Osteoblast (primary cell): ENCODE measurements around the gene ONECUT2. TPM values are rescaled to one million over a fixed set of nuclear protein-coding genes. Genes with fewer than 3 reads are reported as not detected.

Source experiments
- DNase-seq: peaks from one replicate; pipeline ENCODE4 v3.0.0; 2011; ENCODE audit warnings: low spot score, mixed read lengths; ENCODE audit not compliant: insufficient read length; ENCODE audit errors: missing footprints
- H2AFZ ChIP-seq: 2 replicates; pipeline ENCODE4 v1.6.0; 2011; ENCODE audit warnings: mild to moderate bottlenecking, low read length
- H3K27ac ChIP-seq: 2 replicates; pipeline ENCODE4 v1.5.1; 2011; ENCODE audit warnings: mild to moderate bottlenecking, low read depth, low read length, moderate library complexity
- H3K27me3 ChIP-seq: 2 replicates; pipeline ENCODE4 v1.6.0; 2012; ENCODE audit warnings: mild to moderate bottlenecking, control low read depth, inconsistent platforms, low read length, moderate library complexity; ENCODE audit not compliant: insufficient read depth
- H3K36me3 ChIP-seq: 2 replicates; pipeline ENCODE4 v1.5.1; 2011; ENCODE audit warnings: mild to moderate bottlenecking, low read length, control low read depth, moderate library complexity; ENCODE audit not compliant: insufficient read depth
- H3K4me1 ChIP-seq: 2 replicates; pipeline ENCODE4 v1.5.1; 2011; ENCODE audit warnings: mild to moderate bottlenecking, low read length, control low read depth, moderate library complexity; ENCODE audit not compliant: insufficient read depth
- H3K4me2 ChIP-seq: 2 replicates; pipeline ENCODE4 v1.6.0; 2011; ENCODE audit warnings: mild to moderate bottlenecking, low read length; ENCODE audit not compliant: insufficient read depth
- H3K4me3 ChIP-seq: fragments of 200-600 bp; sonication (generic); 3 replicates; pipeline ENCODE4 v1.5.1; 2012; ENCODE audit warnings: mild to moderate bottlenecking, low read length, inconsistent platforms; ENCODE audit not compliant: insufficient read depth
- H3K79me2 ChIP-seq: 2 replicates; pipeline ENCODE4 v1.6.0; 2012; ENCODE audit warnings: mild to moderate bottlenecking, low read length, control low read depth, inconsistent platforms; ENCODE audit not compliant: insufficient read depth
- H3K9me3 ChIP-seq: 2 replicates; pipeline ENCODE4 v1.5.1; 2011; ENCODE audit warnings: low read depth, low read length, control low read depth
- H4K20me1 ChIP-seq: 2 replicates; pipeline ENCODE4 v1.6.0; 2012; ENCODE audit warnings: mild to moderate bottlenecking, low read length, control low read depth; ENCODE audit not compliant: insufficient read depth
- total RNA-seq: library from RNA; depleted of rRNA; stranded (reverse); fragments of >200 nt; gene quantifications from 2 replicates; pipeline ENCODE4 v1.2.3, GENCODE V29; 2012
- TF ChIP-seq, protein P1 (sequence below): IDR thresholded peaks from 2 replicates; pipeline ENCODE4 v1.5.1; 2011; ENCODE audit warnings: mild to moderate bottlenecking, low read depth, low read length, moderate library complexity; ENCODE audit errors: extremely low read depth

Gene ONECUT2
- total RNA-seq, 1 donor, result under 0.01 TPM

DNA sequence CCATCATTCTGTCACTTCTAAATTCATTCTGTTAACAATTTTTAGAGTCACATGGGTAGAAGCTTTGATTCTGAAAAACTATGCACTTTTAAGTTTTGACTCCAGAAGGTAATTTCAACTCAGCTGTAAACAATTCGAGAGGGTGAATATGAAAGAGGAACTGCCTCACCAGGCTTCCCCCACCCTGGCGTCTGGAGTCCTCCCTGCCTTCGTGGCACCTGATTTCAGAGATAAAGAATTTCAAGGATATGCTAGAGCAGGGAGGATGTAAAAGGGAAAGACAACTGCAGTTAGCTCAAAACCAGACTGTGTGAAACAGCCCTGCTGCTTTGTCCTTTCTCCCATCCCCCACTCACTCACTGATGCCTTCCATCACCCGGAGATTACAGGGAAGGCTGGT, 40.7 kb downstream of the ONECUT2 start:
- no peaks in the 10 kb centered on the region for H3K9me3 ChIP-seq
- no peaks in the 10 kb centered on the region for H3K79me2 ChIP-seq
- H3K4me3 ChIP-seq, result no peak overlapping the region
- no peak overlapping the region for H3K4me2 ChIP-seq
- H2AFZ ChIP-seq, result no peak overlapping the region
- H3K27ac ChIP-seq, result no peak overlapping the region
- DNase-seq, result no peak
- TF ChIP-seq, protein P1, sequence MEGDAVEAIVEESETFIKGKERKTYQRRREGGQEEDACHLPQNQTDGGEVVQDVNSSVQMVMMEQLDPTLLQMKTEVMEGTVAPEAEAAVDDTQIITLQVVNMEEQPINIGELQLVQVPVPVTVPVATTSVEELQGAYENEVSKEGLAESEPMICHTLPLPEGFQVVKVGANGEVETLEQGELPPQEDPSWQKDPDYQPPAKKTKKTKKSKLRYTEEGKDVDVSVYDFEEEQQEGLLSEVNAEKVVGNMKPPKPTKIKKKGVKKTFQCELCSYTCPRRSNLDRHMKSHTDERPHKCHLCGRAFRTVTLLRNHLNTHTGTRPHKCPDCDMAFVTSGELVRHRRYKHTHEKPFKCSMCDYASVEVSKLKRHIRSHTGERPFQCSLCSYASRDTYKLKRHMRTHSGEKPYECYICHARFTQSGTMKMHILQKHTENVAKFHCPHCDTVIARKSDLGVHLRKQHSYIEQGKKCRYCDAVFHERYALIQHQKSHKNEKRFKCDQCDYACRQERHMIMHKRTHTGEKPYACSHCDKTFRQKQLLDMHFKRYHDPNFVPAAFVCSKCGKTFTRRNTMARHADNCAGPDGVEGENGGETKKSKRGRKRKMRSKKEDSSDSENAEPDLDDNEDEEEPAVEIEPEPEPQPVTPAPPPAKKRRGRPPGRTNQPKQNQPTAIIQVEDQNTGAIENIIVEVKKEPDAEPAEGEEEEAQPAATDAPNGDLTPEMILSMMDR, result no peak
- no peaks in the 10 kb centered on the region for H3K4me1 ChIP-seq
- H3K27me3 ChIP-seq, result peaks cover 9% of the 10 kb centered on the region
- H4K20me1 ChIP-seq, result no peaks in the 10 kb centered on the region
- no peaks in the 10 kb centered on the region for H3K36me3 ChIP-seq

DNA sequence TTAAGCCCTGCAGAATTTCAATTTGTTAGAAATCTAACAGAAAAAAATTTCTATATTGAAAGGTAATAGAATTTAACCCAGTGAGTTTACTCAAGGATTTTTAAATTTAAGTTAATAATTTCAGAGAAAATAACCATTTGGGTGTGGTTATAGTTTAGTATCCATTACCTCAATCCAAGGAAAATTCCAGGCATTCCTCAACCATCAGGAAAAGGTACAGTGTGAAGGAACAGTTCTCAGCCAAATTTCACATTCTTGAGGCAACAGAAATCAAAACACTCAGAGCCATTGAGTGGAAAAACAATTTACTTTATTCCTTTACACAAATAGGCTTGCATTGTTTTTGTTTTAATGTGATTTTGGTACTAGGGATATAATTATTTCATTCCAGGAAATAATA, 45.6 kb downstream of the ONECUT2 start:
- H3K27ac ChIP-seq, result no peak overlapping the region

DNA sequence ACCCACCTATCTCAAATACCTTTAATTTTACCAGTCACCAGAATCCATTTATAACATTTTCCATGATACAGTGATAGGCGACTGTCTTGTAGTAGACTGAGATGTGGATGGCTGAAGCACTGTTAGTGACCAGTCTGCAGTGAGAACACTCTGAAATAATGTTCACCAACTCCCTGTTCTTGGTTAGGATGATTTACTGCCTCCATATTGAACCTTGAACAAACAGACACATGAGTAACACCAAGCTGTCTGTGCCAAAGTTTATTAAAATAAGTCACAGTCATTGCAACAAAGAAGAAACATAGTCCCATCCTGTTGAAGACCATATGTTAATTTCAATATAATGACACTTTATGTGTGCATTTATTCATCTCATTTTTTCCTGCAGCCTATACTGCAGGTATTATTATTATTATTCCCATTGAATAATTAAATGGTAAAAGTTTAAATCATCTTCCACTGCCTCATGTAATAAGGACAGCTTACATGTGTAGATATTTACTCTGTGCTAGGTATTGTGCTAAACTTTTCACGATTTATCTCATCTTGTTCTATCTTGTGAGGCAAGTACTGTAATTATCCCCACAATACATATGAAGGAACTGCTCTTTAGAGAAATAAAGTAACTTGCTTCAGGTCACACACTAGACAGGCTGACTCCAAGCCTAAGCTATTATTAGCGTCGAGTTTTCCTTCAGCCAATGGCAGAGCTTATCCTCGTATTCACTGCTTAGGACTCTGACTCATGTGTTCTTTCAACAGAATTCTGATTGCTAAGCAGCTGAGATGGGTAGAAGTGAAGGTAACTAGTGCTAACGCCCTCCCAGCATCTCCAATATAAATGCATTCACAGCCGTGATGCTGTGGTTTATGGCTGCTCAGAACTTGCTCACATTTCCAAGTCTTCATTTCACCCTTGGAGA, 62.5 kb downstream of the ONECUT2 start:
- DNase-seq, result no peak
- Histone ChIP-seq H3K4me2 (no peak overlapping the region), H3K79me2 (no peaks in the 10 kb centered on the region), H3K4me3 (no peak overlapping the region), H3K4me1 (no peaks in the 10 kb centered on the region), H3K36me3 (no peaks in the 10 kb centered on the region), H4K20me1 (no peaks in the 10 kb centered on the region), H2AFZ (no peak overlapping the region), H3K27ac (no peak overlapping the region), H3K9me3 (no peaks in the 10 kb centered on the region), H3K27me3 (peaks cover 2% of the 10 kb centered on the region)
- TF ChIP-seq, protein P1, result no peak

More for the DNA sequence above, 45.6 kb downstream of the ONECUT2 start:
- DNase-seq, result no peak
- TF ChIP-seq, protein P1, result no peak
- no peaks in the 10 kb centered on the region for H3K9me3 ChIP-seq
- no peaks in the 10 kb centered on the region for H4K20me1 ChIP-seq
- no peaks in the 10 kb centered on the region for H3K4me1 ChIP-seq
- no peak overlapping the region for H2AFZ ChIP-seq
- no peak overlapping the region for H3K4me3 ChIP-seq
- no peaks in the 10 kb centered on the region for H3K36me3 ChIP-seq
- no peaks in the 10 kb centered on the region for H3K79me2 ChIP-seq
- peaks cover 18% of the 10 kb centered on the region for H3K27me3 ChIP-seq
- no peak overlapping the region for H3K4me2 ChIP-seq

DNA sequence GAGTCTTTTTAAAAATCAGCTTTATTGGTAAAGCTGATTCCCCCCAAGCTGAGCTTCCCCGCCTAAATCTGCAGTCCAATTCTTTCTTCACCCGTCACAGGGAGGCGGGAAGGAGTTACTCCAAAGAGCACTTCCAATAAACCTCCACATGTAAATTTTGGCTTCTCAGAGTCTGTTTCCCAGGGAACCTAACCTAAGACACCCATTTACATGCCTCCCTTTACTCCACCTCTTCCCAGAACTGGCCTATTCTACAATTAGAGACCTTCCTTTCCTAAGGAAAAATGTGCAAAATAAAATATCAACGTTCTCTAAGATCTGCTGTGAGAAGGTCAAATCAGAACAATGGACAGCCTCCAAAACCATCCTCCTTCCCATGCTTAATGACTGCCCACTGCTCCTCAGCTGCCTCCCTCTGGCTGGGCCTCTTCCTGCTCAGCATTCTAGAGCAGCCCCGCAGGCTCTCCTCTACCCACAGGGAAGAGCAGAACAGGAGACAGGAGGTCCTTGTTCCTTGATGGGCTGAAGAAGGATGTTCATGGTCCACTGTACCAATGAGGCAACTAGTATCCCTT, 63.6 kb downstream of the ONECUT2 start:
- H3K27me3 ChIP-seq, result peaks cover 2% of the 10 kb centered on the region
- H3K4me1 ChIP-seq, result no peaks in the 10 kb centered on the region
- TF ChIP-seq, protein P1, result no peak
- H4K20me1 ChIP-seq, result no peaks in the 10 kb centered on the region
- no peaks in the 10 kb centered on the region for H3K79me2 ChIP-seq
- DNase-seq, result no peak
- no peak overlapping the region for H3K4me2 ChIP-seq
- no peak overlapping the region for H3K27ac ChIP-seq
- no peaks in the 10 kb centered on the region for H3K36me3 ChIP-seq
- no peaks in the 10 kb centered on the region for H3K9me3 ChIP-seq
- no peak overlapping the region for H3K4me3 ChIP-seq
- no peak overlapping the region for H2AFZ ChIP-seq
